Neural cell (in vitro differentiated cells): ENCODE results near the gene PAXIP1. TPM values are rescaled to one million over a fixed set of nuclear protein-coding genes. Genes with fewer than 3 reads are reported as not detected.
"Not testable (repeated sequence)": the region's sequence is repeated elsewhere in the genome, so short reads cannot be mapped to it uniquely, and the experiment has no call there.

ENCODE experiments used
- H2AFZ ChIP-seq: fragments of 200-600, 300-800 bp; sonication (generic), shearing (Covaris generic); 2 replicates; pipeline ENCODE4 v1.6.0; 2014; ENCODE audit warnings: low read depth, mild to moderate bottlenecking, antibody characterized with exemption, low read length, moderate library complexity
- H3F3A ChIP-seq: fragments of 200-600 bp; shearing (Covaris generic); 2 replicates; pipeline ENCODE4 v1.6.1; 2016; ENCODE audit warnings: mild to moderate bottlenecking, moderate library complexity, mixed read lengths, antibody characterized with exemption, low read length; ENCODE audit not compliant: insufficient read depth, poor library complexity, severe bottlenecking
- H3K27ac ChIP-seq: fragments of 200-600, 300-800 bp; sonication (generic), shearing (Covaris generic); 2 replicates; pipeline ENCODE4 v1.5.1; 2014; ENCODE audit warnings: mild to moderate bottlenecking, low read length, moderate library complexity
- H3K27me3 ChIP-seq: fragments of 300-800, 200-600 bp; sonication (generic), shearing (Covaris generic); 2 replicates; pipeline ENCODE4 v1.6.0; 2014; ENCODE audit warnings: mild to moderate bottlenecking, low read depth, low read length, moderate library complexity; ENCODE audit not compliant: insufficient read depth
- H3K36me3 ChIP-seq: fragments of 300-800, 200-600 bp; sonication (generic), shearing (Covaris generic); 2 replicates; pipeline ENCODE4 v1.5.1; 2014; ENCODE audit warnings: mild to moderate bottlenecking, antibody characterized with exemption, low read length, moderate library complexity; ENCODE audit not compliant: insufficient read depth
- H3K4me2 ChIP-seq: fragments of 300-800, 200-600 bp; sonication (generic), shearing (Covaris generic); 2 replicates; pipeline ENCODE4 v1.6.0; 2014; ENCODE audit warnings: mild to moderate bottlenecking, low read length
- H3K4me3 ChIP-seq: fragments of 300-800, 200-600 bp; sonication (generic), shearing (Covaris generic); 2 replicates; pipeline ENCODE4 v1.5.1; 2014; ENCODE audit warnings: mild to moderate bottlenecking, low read length, moderate library complexity
- H3K79me2 ChIP-seq: fragments of 200-600 bp; shearing (Covaris generic); replicated peaks from 2 replicates; pipeline ENCODE4 v1.6.0; 2014; ENCODE audit warnings: mild to moderate bottlenecking, low read length, moderate library complexity; ENCODE audit not compliant: insufficient read depth
- H3K9ac ChIP-seq: fragments of 300-800, 200-600 bp; sonication (generic), shearing (Covaris generic); 2 replicates; pipeline ENCODE4 v1.6.1; 2016; ENCODE audit warnings: mild to moderate bottlenecking, low read length, mixed read lengths
- H3K9me2 ChIP-seq: fragments of 200-600 bp; shearing (Covaris generic); 2 replicates; pipeline ENCODE4 v1.6.1; 2016; ENCODE audit warnings: mild to moderate bottlenecking, low read length, mixed read lengths; ENCODE audit not compliant: insufficient read depth
- H3K9me3 ChIP-seq: fragments of 200-600, 300-800 bp; sonication (generic), shearing (Covaris generic); 2 replicates; pipeline ENCODE4 v1.6.1; 2016; ENCODE audit warnings: mild to moderate bottlenecking, mixed run types, low read length, moderate library complexity, mixed read lengths
- H4K20me1 ChIP-seq: fragments of 200-600 bp; shearing (Covaris generic); 2 replicates; pipeline ENCODE4 v1.6.1; 2016; ENCODE audit warnings: mild to moderate bottlenecking, mixed run types; ENCODE audit not compliant: insufficient read depth
- EP300 ChIP-seq: fragments of 450-650 bp; conservative IDR thresholded peaks from 2 replicates; pipeline ENCODE4 v1.6.1; 2014; ENCODE audit warnings: antibody characterized with exemption, mild to moderate bottlenecking, moderate library complexity; ENCODE audit not compliant: poor library complexity, severe bottlenecking
- EZH2 ChIP-seq: fragments of 200-600, 300-800 bp; shearing (Covaris generic), sonication (generic); IDR thresholded peaks from 2 replicates; pipeline ENCODE4 v1.6.1; 2014; ENCODE audit warnings: antibody characterized with exemption, low read length, borderline replicate concordance, mild to moderate bottlenecking; ENCODE audit not compliant: insufficient read depth, poor library complexity, severe bottlenecking
- MXI1 ChIP-seq: fragments of 450-650 bp; conservative IDR thresholded peaks from 2 replicates; pipeline ENCODE4 v1.6.1; 2014; ENCODE audit warnings: antibody characterized with exemption, mild to moderate bottlenecking; ENCODE audit not compliant: poor library complexity, severe bottlenecking
- POLR2AphosphoS5 ChIP-seq: IDR thresholded peaks from 2 replicates; pipeline ENCODE4 v1.6.1; 2012
- RAD21 ChIP-seq: fragments of 450-650 bp; conservative IDR thresholded peaks from 2 replicates; pipeline ENCODE4 v1.6.1; 2014; ENCODE audit warnings: antibody characterized with exemption, mild to moderate bottlenecking, moderate library complexity
- SMC3 ChIP-seq: fragments of 450-650 bp; conservative IDR thresholded peaks from 2 replicates; pipeline ENCODE4 v1.6.1; 2014; ENCODE audit warnings: antibody characterized with exemption, mild to moderate bottlenecking, moderate library complexity; ENCODE audit not compliant: poor library complexity
- TAF1 ChIP-seq: IDR thresholded peaks from 2 replicates; pipeline ENCODE4 v1.6.1; 2012; ENCODE audit warnings: low read depth
- polyA plus RNA-seq: library from polyadenylated mRNA; depleted of rRNA; stranded (reverse); fragments of >200 nt; gene quantifications from 2 replicates; pipeline ENCODE4 v1.2.3, GENCODE V29; 2014
- TF ChIP-seq, protein P1 (sequence below): fragments of 450-650 bp; IDR thresholded peaks from 2 replicates; pipeline ENCODE4 v1.5.1; 2014; ENCODE audit warnings: antibody characterized with exemption, mild to moderate bottlenecking, moderate library complexity; ENCODE audit not compliant: poor library complexity, severe bottlenecking
- TF ChIP-seq, protein P2 (sequence below): IDR thresholded peaks from 2 replicates; pipeline ENCODE4 v1.6.1; 2012; ENCODE audit warnings: borderline replicate concordance

The PAXIP1 gene
- polyA plus RNA-seq, 1 donor from 2014 or later: 14.4 TPM

DNA sequence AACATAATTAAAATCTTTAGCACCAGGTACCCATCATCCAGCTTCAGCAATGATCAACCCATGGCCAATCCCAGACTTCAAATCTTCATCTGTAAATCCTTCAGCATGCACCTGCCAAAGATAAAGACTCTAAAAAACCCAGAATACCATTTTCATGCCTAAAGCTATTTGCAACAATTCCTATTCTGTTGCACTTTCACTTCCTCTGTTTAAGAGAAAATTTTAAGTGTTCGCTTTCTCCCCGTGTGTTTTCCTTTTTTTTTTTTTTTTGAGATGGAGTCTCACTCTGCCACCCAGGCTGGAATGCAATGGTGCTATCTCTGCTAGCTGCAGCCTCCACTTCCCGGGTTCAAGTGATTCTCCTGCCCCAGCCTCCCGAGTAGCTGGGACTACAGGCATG is 35.4 kb upstream of the PAXIP1 start:
- Histone ChIP-seq H4K20me1 (no peaks in the 10 kb centered on the region), H3K9ac (no peak overlapping the region), H3K27me3 (no peaks in the 10 kb centered on the region), H3K9me2 (no peaks in the 10 kb centered on the region), H3K27ac (no peak overlapping the region), H3F3A (no peaks in the 10 kb centered on the region), H3K36me3 (no peaks in the 10 kb centered on the region), H3K9me3 (no peaks in the 10 kb centered on the region), H2AFZ (no peak overlapping the region), H3K4me3 (no peak overlapping the region), H3K4me2 (no peak overlapping the region), H3K79me2 (no peaks in the 10 kb centered on the region)
- no peak for TF ChIP-seq SMC3
- TF ChIP-seq, protein P1, sequence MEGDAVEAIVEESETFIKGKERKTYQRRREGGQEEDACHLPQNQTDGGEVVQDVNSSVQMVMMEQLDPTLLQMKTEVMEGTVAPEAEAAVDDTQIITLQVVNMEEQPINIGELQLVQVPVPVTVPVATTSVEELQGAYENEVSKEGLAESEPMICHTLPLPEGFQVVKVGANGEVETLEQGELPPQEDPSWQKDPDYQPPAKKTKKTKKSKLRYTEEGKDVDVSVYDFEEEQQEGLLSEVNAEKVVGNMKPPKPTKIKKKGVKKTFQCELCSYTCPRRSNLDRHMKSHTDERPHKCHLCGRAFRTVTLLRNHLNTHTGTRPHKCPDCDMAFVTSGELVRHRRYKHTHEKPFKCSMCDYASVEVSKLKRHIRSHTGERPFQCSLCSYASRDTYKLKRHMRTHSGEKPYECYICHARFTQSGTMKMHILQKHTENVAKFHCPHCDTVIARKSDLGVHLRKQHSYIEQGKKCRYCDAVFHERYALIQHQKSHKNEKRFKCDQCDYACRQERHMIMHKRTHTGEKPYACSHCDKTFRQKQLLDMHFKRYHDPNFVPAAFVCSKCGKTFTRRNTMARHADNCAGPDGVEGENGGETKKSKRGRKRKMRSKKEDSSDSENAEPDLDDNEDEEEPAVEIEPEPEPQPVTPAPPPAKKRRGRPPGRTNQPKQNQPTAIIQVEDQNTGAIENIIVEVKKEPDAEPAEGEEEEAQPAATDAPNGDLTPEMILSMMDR: no peak

DNA sequence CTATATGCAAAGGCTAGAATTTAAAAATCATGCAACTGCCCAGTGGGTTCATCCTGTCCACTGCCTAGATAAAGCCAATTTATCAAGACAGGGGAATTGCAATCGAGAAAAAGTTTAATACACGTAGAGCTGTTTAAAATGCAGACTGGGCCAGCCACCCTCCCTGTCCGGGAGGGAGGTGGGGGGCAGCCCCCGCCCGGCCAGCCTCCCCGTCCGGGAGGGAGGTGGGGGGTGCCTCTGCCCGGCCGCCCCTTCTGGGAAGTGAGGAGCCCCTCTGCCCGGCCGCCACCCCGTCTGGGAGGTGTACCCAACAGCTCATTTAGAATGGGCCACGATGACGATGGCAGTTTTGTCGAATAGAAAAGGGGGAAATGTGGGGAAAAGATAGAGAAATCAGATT is 31.6 kb upstream of the PAXIP1 start:
- not testable (repeated sequence) for H2AFZ ChIP-seq, H3K36me3 ChIP-seq, H3F3A ChIP-seq, H4K20me1 ChIP-seq, H3K79me2 ChIP-seq, H3K9ac ChIP-seq, H3K27ac ChIP-seq, H3K9me3 ChIP-seq, H3K4me2 ChIP-seq, H3K4me3 ChIP-seq, H3K27me3 ChIP-seq, H3K9me2 ChIP-seq

DNA sequence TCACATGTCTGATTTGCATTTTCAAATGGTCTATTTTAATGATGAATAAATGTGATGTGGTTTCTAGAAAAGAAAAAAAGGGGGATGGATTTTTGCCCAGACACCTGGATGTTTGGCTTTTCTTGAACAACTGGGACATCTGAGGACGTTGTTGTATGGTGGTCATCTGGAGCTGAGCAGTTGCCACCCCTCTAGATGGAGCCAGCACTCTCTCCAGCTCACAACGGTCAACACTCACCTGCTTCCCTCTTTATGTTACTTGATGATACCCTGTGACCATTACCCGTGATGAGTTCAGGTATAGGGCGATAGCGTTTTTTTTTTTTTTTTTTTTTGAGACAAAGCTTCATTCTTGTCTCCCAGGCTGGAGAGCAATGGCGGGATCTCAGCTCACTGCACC is 30.1 kb upstream of the PAXIP1 start:
- H3K9me2 ChIP-seq: no peaks in the 10 kb centered on the region
- H3K36me3 ChIP-seq: no peaks in the 10 kb centered on the region
- no peaks in the 10 kb centered on the region for H3K79me2 ChIP-seq
- TF ChIP-seq TAF1 (no peak), EP300 (no peak), POLR2AphosphoS5 (no peak), MXI1 (no peak), EZH2 (no peak)
- H3K9ac ChIP-seq: no peak overlapping the region
- H3K9me3 ChIP-seq: peaks cover 7% of the 10 kb centered on the region
- H3K27ac ChIP-seq: no peak overlapping the region
- H4K20me1 ChIP-seq: no peaks in the 10 kb centered on the region
- no peak overlapping the region for H3K4me3 ChIP-seq
- no peaks in the 10 kb centered on the region for H3F3A ChIP-seq
- no peak overlapping the region for H2AFZ ChIP-seq
- no peak overlapping the region for H3K4me2 ChIP-seq
- H3K27me3 ChIP-seq: no peaks in the 10 kb centered on the region

DNA sequence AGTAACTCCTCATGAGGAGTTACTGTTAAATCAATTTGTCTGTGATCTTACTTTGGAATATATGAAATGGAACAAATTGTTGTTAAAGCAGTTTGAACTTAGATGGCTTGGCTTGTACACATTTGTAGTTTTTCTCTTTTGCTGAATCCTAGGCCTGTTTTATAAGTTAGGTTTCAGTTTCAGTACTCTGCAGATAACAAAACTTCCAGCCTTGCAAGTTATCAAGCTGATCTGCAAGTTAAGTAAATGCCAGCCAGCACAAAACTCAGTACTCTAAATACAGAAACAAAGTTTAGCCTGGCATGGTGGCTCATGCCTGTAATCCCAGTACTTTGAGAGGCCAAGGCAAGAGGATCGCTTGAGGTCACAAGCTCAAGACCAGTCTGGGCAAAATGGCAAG is 25.0 kb upstream of the PAXIP1 start:
- H3K79me2 ChIP-seq: no peaks in the 10 kb centered on the region
- no peak overlapping the region for H3K4me2 ChIP-seq
- no peaks in the 10 kb centered on the region for H3K27me3 ChIP-seq
- TF ChIP-seq SMC3: no peak
- TF ChIP-seq MXI1: no peak
- TF ChIP-seq, protein P1: no peak
- no peak for TF ChIP-seq TAF1
- TF ChIP-seq, protein P2, sequence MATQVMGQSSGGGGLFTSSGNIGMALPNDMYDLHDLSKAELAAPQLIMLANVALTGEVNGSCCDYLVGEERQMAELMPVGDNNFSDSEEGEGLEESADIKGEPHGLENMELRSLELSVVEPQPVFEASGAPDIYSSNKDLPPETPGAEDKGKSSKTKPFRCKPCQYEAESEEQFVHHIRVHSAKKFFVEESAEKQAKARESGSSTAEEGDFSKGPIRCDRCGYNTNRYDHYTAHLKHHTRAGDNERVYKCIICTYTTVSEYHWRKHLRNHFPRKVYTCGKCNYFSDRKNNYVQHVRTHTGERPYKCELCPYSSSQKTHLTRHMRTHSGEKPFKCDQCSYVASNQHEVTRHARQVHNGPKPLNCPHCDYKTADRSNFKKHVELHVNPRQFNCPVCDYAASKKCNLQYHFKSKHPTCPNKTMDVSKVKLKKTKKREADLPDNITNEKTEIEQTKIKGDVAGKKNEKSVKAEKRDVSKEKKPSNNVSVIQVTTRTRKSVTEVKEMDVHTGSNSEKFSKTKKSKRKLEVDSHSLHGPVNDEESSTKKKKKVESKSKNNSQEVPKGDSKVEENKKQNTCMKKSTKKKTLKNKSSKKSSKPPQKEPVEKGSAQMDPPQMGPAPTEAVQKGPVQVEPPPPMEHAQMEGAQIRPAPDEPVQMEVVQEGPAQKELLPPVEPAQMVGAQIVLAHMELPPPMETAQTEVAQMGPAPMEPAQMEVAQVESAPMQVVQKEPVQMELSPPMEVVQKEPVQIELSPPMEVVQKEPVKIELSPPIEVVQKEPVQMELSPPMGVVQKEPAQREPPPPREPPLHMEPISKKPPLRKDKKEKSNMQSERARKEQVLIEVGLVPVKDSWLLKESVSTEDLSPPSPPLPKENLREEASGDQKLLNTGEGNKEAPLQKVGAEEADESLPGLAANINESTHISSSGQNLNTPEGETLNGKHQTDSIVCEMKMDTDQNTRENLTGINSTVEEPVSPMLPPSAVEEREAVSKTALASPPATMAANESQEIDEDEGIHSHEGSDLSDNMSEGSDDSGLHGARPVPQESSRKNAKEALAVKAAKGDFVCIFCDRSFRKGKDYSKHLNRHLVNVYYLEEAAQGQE: no peak
- no peak for TF ChIP-seq EP300
- no peak for TF ChIP-seq EZH2
- no peak for TF ChIP-seq RAD21
- no peak for TF ChIP-seq POLR2AphosphoS5
- H4K20me1 ChIP-seq: no peaks in the 10 kb centered on the region
- H3K36me3 ChIP-seq: no peaks in the 10 kb centered on the region
- no peak overlapping the region for H3K9ac ChIP-seq
- H3K9me3 ChIP-seq: peaks cover 7% of the 10 kb centered on the region
- no peak overlapping the region for H2AFZ ChIP-seq
- no peak overlapping the region for H3K27ac ChIP-seq
- H3F3A ChIP-seq: no peaks in the 10 kb centered on the region
- H3K4me3 ChIP-seq: no peak overlapping the region
- no peaks in the 10 kb centered on the region for H3K9me2 ChIP-seq
